DMS79 treated with DMSO at 0.1 percent for 48 hours (cell line): ENCODE measurements around the gene FXYD4.

Source experiments
- DNase-seq: peaks from one replicate; lab custom pipeline; 2025; lab: John Stamatoyannopoulos, UW

FXYD4 gene

GRCh38 chr10:43344051-43344450 lies 27.4 kb upstream of the FXYD4 start:
- DNase-seq = no peak

- no peak for DNase-seq
Measured at GRCh38 chr10:43347997-43348396, 23.4 kb upstream of the FXYD4 start.

DNA sequence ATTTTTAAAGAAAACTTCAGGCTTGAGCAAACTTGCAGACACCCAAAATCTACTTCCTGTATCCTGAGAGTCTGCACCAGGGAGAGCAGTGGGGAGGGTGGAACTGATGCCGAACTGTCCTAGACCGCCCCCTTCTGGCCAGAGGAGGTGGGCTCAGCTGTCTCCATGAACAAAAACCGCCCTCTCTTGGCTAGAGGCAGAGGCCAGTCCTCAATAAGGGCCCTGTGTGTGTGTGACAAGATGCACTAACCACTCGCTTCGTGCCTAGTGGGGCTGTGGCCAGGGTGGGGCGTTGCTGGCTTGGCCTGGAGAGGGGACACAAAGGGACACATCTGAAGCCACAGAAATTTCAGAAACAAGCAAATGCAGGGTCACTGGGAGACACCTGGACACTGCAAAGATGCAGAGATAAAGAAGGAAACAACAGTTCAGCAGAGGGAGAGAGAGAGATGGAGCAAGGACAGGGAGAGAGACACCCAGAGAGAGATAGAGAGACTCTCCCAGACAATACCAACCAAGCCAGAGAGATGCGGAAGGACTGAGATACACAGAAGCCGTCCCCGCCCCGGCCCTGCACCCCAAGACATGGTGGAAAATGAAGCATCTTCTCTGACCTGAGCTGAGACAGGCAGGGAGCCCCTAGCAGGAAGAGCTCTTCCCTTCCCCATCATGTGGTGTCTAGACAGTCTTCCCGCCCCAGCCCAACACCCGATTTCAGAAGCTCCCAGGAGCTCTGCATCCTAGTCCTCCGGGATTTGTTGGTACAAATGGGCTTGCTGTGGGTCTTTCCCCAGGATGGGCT lies 22.7 kb upstream of the FXYD4 start:
- DNase-seq = peak; percentile 37

GRCh38 chr10:43350156-43350555 lies 21.3 kb upstream of the FXYD4 start:
- DNase-seq = no peak

- no peak for DNase-seq
Measured at GRCh38 chr10:43350686-43351085, 20.8 kb upstream of the FXYD4 start.

DNA sequence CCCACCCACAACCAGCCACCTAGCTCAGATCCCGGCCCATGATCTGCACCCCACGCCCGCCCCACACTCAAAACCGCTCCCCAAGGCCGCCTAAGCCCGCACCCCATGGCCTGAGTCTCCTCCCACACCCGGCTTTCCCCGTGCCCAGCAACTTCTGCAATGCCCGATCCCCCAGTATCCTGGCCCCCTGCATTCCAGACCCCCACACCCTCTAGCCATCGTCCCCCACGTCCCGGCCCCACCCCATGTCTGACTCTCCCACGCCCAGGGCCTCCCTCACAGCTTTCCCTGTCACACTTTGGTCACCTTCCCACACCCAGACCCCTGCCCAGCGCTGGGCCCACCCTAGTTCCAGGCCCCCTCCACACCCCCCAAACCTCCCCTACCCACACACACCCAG lies 20.1 kb upstream of the FXYD4 start:
- no peak for DNase-seq

DNA sequence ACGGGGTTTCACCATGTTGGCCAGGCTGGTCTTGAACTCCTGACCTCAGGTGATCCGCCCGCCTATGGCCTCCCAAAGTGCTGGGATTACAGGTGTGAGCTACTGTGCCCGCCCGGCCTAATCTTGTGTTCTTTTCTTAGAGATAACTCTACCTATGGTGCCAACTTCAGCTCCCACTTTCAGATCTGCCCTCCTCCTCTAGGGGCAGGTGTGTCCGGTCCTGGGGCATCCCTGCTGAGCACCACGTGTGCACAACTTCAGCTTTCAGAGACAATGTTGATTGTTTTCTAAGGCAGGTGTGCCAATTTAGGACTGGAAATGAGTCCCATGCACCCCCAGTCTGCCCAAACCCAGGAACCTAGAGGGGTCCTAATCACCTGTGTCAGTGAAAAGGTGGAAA lies 18.5 kb upstream of the FXYD4 start:
- no peak for DNase-seq

GRCh38 chr10:43353495-43354329 lies 17.7 kb upstream of the FXYD4 start:
- no peak for DNase-seq

- DNase-seq = no peak
Measured at GRCh38 chr10:43354330-43354635, 17.2 kb upstream of the FXYD4 start.

DNA sequence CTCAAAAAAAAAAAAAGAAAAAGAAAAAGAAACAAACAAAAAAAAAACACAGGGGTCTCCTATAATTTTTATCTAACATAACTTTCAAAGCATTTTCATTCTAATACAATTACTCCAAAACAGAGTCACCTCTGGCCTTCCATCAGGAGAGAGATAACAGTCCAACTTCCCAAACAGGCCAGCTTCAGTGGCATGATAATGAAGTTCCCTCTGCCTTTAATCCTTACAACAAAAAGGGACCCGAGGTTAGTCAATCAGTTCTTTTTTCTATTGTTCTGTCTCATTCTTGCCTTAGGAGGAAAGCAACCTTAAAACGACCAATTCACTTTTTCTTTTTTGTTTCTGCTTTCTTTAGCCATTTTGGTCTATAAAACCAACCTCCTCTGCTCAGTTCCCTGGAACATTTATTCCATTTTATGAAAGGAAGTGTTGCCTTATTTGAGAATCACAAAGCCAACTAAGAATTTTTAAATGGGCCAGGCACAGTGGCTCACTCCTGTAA lies 16.5 kb upstream of the FXYD4 start:
- no peak for DNase-seq

GRCh38 chr10:43355749-43356371 lies 15.6 kb upstream of the FXYD4 start:
- no peak for DNase-seq

GRCh38 chr10:43360086-43360485 lies 11.3 kb upstream of the FXYD4 start:
- no peak for DNase-seq

GRCh38 chr10:43361547-43362190 lies 9.8 kb upstream of the FXYD4 start:
- DNase-seq = no peak

- peak; percentile 83 for DNase-seq
Measured at GRCh38 chr10:43362191-43362839, 9.1 kb upstream of the FXYD4 start.

DNA sequence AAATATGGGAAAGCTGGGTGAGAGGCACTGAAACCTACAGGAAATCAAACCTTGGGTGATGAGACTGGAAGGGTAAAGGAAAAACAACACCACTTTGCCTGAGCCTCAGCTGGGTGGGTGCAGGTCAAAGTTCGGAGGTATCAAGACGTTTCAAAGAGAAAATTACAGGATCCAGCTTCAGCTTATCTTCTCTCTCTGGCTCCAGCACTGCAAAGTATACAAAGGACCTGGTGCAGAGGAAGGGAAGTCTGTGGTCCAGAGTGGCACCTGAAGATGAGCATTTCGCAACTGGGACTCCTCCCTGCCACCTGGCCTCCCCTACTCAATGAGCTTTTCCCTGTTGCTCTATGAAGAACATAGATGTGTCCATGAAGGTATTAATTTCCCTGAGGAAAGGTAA lies 6.4 kb upstream of the FXYD4 start:
- no peak for DNase-seq

DNA sequence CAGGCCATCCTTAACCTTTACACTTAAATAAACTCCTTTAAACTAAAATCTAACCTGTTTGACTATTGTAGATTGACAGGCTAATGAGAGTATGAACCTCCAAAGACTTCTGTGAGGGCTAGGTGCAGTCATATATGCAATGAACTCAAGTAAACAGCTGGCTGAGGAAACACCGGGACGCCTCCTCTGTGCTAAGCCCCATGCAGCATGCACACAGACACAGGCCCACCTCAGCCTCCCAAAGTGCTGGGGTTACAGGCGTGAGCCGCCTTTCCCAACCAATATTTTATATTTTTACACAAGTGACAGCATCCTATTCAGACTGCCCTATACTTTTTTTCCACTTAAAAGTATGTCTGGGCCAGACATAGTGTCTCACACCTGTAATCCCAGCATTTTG lies 1.5 kb upstream of the FXYD4 start:
- no peak for DNase-seq

- DNase-seq = no peak
Measured at GRCh38 chr10:43370671-43371215, 693 bp upstream of the FXYD4 start.

- no peak for DNase-seq
Measured at GRCh38 chr10:43372765-43373361, 1.4 kb downstream of the FXYD4 start.

DNA sequence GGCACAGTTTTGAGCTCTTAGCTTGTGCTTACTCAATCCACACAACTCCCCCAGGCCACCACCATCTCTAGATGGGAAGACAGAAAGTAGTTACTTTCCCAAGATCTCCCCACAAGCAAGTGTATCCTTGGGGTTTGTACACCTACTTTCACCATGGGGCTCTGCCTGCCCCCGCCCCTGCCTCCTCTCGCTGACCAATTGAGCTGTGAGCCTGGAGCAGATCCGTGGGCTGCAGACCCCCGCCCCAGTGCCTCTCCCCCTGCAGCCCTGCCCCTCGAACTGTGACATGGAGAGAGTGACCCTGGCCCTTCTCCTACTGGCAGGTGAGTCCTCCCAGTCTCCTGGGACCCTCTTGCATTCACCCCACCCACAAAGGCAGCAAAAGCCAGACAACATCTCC lies 2.0 kb downstream of the FXYD4 start:
- DNase-seq = no peak

DNA sequence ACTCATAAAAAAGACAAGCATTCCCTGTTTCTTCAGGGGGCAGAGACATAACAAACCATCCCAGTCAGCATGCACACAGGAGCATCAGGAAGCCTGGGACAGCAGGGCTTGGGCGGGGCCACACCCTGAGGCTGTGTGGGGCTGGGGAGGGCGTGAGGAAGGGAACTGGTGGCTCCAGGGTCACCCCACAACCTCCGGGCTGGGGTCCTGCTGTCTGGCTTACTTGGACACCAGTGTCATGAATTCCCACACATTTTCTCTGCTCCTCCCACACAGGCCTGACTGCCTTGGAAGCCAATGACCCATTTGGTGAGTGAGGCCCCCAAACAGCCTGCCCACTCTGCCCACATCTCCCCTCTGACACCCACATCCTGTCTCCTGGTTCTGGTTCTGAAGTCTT lies 2.8 kb downstream of the FXYD4 start:
- DNase-seq = no peak

GRCh38 chr10:43375401-43376020 lies 4.1 kb downstream of the FXYD4 start:
- no peak for DNase-seq
